ENCODE data around the gene TSPEAR.

GRCh38 chr21:44548922-44549321 is 162.4 kb downstream of the TSPEAR start:
- no peak for TF ChIP-seq EZH2 (conservative IDR thresholded peaks at IDR 0.05; ENCODE audit: low read depth, low read length)
- TF ChIP-seq CTCF (CRISPR knock-in tag; IDR thresholded peaks at IDR 0.05): no peak
